ENCODE measurements around the gene PTGES3L. TPM values are rescaled to one million over a fixed set of nuclear protein-coding genes. Genes with fewer than 3 reads are reported as not detected.

Gene PTGES3L
- total and polyA plus RNA-seq, 2 of the 13 experiments (the other 11 are each of a cell fraction or from before 2014, with no cell fraction given) = 1.2 to 2.9 TPM

DNA sequence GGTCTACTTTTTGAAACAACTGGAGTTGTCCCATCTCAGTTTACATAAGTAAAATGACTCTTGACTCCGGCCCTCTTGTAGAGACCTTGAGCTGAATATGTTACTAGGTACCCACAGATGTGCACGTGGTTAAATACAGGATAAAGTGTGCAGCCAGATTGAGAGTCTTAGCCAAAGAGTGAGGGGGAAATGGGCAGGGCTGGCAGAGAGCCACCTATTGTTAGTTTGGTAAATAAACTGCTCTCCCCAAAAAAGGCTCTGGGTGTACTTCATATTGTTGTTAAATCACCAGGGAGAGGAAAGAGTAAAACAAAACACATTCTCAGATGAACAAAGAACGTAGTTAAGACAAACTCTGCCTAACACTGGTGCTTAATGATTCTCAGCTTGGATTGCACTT, 59.0 kb downstream of the PTGES3L start (continued):
- TF ChIP-seq SOX13 (IDR thresholded peaks at IDR 0.05) (peak; percentile 73; the same call in 1 of the 2 replicates), SOX13 (CRISPR knock-in tag; conservative IDR thresholded peaks at IDR 0.05 in 1 of 2, IDR thresholded peaks at IDR 0.05 in 1 of 2) (peak in 1 of 2 experiments; percentile 92; a peak in 2 of 4 replicates), ZFX (CRISPR knock-in tag; IDR thresholded peaks at IDR 0.05; ENCODE audit: low read depth) (no peak), MAZ (IDR thresholded peaks at IDR 0.05; ENCODE audit: borderline replicate concordance, low read depth, low read length) (no peak), MAZ (CRISPR knock-in tag; IDR thresholded peaks at IDR 0.05; ENCODE audit: low read depth) (peak; percentile 59; the same call in 1 of the 2 replicates), PLSCR1 (CRISPR knock-in tag; IDR thresholded peaks at IDR 0.05; ENCODE audit: borderline replicate concordance) (no peak), ZNF629 (CRISPR knock-in tag; conservative IDR thresholded peaks at IDR 0.05) (no peak), ZNF780A (CRISPR knock-in tag; IDR thresholded peaks at IDR 0.05) (no peak), ZSCAN9 (CRISPR knock-in tag; IDR thresholded peaks at IDR 0.05; ENCODE audit: borderline replicate concordance) (0 out of 2 replicates have a peak, but pooled peaks have one; percentile 38), ZNF850 (CRISPR knock-in tag; conservative IDR thresholded peaks at IDR 0.05) (no peak), MEF2D (CRISPR knock-in tag; IDR thresholded peaks at IDR 0.05) (no peak), MXI1 (IDR thresholded peaks at IDR 0.05; ENCODE audit: borderline replicate concordance, low read depth, low read length) (no peak), MED13 (CRISPR knock-in tag; IDR thresholded peaks at IDR 0.05) (no peak), PLRG1 (conservative IDR thresholded peaks at IDR 0.05) (no peak), ZNF549 (CRISPR knock-in tag; IDR thresholded peaks at IDR 0.05) (no peak), BRD4 (CRISPR knock-in tag; IDR thresholded peaks at IDR 0.05) (no peak)
- TF ChIP-seq, protein P1, sequence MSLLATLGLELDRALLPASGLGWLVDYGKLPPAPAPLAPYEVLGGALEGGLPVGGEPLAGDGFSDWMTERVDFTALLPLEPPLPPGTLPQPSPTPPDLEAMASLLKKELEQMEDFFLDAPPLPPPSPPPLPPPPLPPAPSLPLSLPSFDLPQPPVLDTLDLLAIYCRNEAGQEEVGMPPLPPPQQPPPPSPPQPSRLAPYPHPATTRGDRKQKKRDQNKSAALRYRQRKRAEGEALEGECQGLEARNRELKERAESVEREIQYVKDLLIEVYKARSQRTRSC (CRISPR knock-in tag; IDR thresholded peaks at IDR 0.05; ENCODE audit: low read depth) = no peak
- TF ChIP-seq, protein P2, sequence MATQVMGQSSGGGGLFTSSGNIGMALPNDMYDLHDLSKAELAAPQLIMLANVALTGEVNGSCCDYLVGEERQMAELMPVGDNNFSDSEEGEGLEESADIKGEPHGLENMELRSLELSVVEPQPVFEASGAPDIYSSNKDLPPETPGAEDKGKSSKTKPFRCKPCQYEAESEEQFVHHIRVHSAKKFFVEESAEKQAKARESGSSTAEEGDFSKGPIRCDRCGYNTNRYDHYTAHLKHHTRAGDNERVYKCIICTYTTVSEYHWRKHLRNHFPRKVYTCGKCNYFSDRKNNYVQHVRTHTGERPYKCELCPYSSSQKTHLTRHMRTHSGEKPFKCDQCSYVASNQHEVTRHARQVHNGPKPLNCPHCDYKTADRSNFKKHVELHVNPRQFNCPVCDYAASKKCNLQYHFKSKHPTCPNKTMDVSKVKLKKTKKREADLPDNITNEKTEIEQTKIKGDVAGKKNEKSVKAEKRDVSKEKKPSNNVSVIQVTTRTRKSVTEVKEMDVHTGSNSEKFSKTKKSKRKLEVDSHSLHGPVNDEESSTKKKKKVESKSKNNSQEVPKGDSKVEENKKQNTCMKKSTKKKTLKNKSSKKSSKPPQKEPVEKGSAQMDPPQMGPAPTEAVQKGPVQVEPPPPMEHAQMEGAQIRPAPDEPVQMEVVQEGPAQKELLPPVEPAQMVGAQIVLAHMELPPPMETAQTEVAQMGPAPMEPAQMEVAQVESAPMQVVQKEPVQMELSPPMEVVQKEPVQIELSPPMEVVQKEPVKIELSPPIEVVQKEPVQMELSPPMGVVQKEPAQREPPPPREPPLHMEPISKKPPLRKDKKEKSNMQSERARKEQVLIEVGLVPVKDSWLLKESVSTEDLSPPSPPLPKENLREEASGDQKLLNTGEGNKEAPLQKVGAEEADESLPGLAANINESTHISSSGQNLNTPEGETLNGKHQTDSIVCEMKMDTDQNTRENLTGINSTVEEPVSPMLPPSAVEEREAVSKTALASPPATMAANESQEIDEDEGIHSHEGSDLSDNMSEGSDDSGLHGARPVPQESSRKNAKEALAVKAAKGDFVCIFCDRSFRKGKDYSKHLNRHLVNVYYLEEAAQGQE (IDR thresholded peaks at IDR 0.05; ENCODE audit: borderline replicate concordance in 1 of 2, low read depth in 1 of 2, low read length in 2 of 2) = no peak
- TF ChIP-seq, protein P3, sequence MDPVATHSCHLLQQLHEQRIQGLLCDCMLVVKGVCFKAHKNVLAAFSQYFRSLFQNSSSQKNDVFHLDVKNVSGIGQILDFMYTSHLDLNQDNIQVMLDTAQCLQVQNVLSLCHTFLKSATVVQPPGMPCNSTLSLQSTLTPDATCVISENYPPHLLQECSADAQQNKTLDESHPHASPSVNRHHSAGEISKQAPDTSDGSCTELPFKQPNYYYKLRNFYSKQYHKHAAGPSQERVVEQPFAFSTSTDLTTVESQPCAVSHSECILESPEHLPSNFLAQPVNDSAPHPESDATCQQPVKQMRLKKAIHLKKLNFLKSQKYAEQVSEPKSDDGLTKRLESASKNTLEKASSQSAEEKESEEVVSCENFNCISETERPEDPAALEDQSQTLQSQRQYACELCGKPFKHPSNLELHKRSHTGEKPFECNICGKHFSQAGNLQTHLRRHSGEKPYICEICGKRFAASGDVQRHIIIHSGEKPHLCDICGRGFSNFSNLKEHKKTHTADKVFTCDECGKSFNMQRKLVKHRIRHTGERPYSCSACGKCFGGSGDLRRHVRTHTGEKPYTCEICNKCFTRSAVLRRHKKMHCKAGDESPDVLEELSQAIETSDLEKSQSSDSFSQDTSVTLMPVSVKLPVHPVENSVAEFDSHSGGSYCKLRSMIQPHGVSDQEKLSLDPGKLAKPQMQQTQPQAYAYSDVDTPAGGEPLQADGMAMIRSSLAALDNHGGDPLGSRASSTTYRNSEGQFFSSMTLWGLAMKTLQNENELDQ (CRISPR knock-in tag; IDR thresholded peaks at IDR 0.05; ENCODE audit: borderline replicate concordance) = no peak

All from HepG2 (cell line).